Measurements from ENCODE around the gene ARHGAP6.

DNA sequence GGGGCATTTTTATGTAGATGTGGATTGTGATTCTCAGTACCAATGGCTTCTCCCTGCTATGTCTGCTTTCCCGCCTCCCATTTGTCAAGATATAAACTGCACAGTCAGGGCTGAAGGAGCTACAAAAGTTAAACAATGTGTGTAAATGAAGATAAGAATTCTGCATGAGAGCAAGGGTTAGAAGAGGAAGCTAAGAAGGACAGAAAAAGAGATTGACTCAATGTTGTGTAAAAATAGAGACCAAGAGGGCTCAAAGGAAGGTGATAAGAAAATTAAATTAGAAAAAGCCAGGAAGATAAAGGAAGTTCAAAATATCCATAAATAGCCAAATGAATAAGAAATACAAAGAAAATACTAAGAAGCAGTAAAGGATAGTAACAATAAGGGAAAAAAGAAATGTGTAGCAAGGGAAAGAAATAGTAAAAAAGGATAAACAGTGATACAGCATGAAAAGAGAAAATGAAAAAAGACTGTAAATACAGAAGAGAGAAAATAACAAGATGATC is 290.1 kb downstream of the ARHGAP6 start:
- TF ChIP-seq, protein P1, sequence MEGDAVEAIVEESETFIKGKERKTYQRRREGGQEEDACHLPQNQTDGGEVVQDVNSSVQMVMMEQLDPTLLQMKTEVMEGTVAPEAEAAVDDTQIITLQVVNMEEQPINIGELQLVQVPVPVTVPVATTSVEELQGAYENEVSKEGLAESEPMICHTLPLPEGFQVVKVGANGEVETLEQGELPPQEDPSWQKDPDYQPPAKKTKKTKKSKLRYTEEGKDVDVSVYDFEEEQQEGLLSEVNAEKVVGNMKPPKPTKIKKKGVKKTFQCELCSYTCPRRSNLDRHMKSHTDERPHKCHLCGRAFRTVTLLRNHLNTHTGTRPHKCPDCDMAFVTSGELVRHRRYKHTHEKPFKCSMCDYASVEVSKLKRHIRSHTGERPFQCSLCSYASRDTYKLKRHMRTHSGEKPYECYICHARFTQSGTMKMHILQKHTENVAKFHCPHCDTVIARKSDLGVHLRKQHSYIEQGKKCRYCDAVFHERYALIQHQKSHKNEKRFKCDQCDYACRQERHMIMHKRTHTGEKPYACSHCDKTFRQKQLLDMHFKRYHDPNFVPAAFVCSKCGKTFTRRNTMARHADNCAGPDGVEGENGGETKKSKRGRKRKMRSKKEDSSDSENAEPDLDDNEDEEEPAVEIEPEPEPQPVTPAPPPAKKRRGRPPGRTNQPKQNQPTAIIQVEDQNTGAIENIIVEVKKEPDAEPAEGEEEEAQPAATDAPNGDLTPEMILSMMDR (IDR thresholded peaks at IDR 0.05), result no peak
- no peak for TF ChIP-seq POLR2A (IDR thresholded peaks at IDR 0.05)
